CD4-positive, alpha-beta T cell treated with Interleukin-1 beta for 1 hour (primary cell): ENCODE measurements around the gene PNKP.

Experiments used
- DNase-seq, 2 donors: peaks; one replicate each; pipeline ENCODE4 v3.0.0-alpha.2; 2020 to 2022

PNKP gene

DNA sequence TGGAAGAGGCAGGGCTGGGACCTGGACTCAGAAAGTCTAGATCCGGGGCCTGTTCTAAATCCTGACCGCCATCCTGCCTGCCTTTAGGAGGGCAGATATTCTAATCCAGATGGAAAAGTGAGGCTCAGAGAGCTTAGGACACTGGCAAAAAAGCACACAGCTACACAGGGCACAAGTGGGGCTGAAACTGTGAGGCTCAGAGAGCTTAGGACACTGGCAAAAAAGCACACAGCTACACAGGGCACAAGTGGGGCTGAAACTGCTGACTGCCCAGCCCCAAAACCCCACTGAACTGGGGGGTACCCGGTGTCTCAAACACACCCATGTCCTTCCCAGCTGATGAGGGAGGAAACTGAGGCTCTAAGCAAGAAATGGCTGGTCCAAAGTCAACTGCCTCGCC is 7.8 kb upstream of the PNKP start:
- no peak for DNase-seq

- no peak for DNase-seq
These were observed 7.3 kb upstream of the PNKP start for GRCh38 chr19:49874503-49875157.

- DNase-seq, result no peak
These were observed 6.5 kb upstream of the PNKP start for GRCh38 chr19:49873834-49874233.

DNA sequence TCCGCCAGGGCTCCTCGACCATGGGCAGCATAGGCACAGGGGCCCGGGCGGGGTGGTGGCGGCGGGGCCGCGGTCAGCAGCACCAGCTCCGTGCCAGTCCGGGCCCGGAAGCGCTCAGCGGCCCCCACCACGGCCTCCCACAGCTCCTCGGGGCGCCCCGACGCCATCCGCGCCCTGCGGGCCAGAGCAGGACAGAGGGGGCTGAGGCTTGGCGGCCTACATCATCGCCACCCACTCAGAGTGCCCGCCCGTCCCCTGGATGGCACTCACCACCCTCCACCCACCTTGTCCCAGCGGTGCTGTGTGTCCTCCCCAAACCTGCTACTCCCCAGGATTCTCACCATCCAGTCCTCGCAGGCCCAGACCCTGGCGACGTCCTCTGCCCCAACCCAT is 5.7 kb upstream of the PNKP start:
- DNase-seq, result no peak

DNA sequence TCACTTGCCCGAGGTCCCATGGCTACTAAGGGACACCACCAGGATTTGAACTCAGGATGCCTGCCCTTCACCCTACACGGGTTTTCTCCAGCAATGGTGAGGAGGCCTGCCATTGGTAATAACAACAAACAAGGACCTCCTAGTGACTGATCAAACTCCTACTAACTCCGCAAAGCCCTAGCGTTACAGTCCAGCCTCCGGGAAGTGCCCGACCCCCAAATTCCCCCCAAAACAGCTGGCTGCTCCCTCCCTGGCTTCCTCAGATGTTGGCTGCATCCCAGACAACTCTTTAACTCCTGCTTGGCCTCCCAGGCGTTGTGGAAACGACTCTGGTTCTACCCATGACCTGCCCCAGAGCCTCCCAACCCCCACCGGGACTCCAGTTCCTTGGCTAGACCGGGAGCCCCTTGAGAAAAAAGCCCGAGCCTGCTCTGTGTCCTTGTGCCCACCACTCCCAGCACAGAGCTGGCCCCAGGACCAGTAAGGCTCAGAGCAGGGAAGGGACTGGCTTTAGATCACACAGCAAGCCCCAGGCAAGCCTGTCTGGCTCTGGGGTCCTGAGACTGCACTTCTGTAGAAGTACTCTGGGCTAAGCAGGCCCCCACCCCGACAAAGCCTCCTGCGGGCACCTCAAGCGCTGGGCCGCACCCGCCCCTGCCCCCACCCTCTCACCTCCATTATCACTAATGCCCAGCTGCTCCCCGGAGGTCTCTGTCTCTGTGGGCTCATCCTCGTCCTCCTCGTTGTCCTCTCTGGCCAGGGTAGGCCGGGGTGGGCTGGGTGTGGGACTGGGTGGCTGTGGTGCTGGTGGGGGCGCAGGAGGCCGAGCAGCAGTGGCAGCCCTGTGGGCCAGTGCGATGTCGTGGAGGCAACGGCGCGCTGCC is 5.1 kb upstream of the PNKP start:
- DNase-seq, result no peak

- DNase-seq, result no peak
These were observed 4.1 kb upstream of the PNKP start for GRCh38 chr19:49871349-49871985.

- no peak for DNase-seq
These were observed 3.0 kb upstream of the PNKP start for GRCh38 chr19:49870309-49870901.

- DNase-seq, result peak; percentile 97 to 98
These were observed 2.3 kb upstream of the PNKP start for GRCh38 chr19:49869484-49870308.

DNA sequence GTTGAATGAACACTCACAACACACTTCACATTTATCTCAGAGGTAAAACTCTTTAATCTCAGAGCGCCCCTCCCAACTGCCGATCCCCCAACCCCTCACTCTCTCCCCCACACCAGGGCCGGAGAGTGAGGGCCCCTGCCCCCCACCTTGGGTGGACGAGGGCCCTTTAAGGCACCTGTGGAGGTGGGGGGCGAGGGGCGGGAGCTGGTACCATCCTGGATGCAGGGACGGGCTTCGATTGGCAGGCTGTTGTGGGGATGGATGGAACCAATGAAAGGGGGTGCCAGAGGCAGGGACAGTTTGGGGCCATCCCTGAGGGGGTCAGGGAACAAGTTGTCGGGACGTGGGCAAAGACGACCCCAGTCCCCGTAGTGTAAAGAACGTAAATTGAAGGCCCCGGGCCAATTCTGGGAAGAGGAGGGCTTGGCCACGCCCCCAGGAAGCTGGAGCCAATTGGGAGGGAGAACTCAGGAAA is 1.7 kb upstream of the PNKP start:
- no peak for DNase-seq

- no peak for DNase-seq
These were observed 2.5 kb downstream of the PNKP start for GRCh38 chr19:49864890-49865289.

- no peak for DNase-seq
These were observed 3.4 kb downstream of the PNKP start for GRCh38 chr19:49863935-49864320.

GRCh38 chr19:49863254-49863934 is 4.0 kb downstream of the PNKP start:
- DNase-seq, result no peak

GRCh38 chr19:49862391-49863253 is 4.8 kb downstream of the PNKP start:
- DNase-seq, result no peak

- no peak for DNase-seq
These were observed 5.6 kb downstream of the PNKP start for GRCh38 chr19:49861541-49862378.

DNA sequence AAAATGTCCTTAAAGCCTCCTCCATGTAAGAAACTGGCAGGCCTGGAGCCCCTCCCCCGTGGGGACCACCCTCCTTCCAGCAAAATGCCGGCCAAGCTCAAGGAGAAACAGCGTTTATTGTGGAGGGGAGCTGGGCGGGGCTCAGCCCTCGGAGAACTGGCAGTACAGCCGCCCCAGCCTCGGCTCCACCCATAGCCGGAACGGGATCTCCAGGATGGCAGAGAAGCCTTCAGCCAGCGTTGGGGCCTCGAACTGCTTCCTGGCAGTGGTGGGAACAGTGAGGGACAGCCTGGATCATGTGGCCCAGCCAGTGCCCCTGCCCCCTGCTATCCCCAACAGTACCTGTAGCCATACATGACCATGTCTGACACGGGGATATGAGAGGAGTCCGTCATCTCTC is 6.3 kb downstream of the PNKP start:
- DNase-seq, result no peak

- DNase-seq, result no peak
These were observed 6.9 kb downstream of the PNKP start for GRCh38 chr19:49860336-49861102.

DNA sequence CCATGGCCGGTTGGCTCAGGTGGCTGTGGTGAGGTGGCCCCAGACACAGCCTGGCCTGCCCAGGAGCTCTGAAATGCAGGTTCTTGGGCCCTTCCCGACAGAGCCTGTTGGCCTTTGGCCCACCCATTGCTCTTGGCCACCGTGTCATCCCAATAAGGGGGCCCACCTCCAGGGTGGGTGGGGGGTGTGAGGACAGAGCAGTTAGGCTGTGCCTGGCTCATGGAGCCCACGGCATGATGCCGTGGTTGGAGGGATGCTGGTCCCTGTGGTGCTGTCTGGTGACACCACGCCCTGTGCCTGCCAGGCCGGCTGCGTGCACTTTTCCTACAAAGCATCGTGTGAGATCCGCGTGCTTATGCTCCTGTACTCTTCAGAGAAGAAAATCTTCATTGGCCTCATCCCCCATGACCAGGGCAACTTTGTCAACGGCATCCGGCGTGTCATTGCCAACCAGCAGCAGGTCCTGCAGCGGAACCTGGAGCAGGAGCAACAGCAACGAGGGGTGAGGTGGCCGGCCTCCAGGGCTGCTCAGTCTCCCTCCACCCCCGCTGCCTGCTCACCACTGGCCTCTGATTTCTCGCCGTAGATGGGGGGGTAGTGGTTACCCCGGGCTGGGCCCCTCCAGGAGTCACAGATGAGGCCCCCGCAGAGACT is 7.6 kb downstream of the PNKP start:
- no peak for DNase-seq
